Pancreas (tissue), 10 donors: ENCODE data around the gene DNAJC10. TPM values are rescaled to one million over a fixed set of nuclear protein-coding genes. Genes with fewer than 3 reads are reported as not detected.

ENCODE experiments used
- ATAC-seq, 4 donors: fragments of 200-7000 bp; cut with Tn5 transposase; one replicate each; pipeline versions ENCODE4 v1.8.0 to v1.9.1; 2020; ENCODE audit warnings: mild to moderate bottlenecking in 4 of 4, moderate library complexity in 4 of 4
- DNase-seq, 6 donors: peaks; one replicate each; pipeline ENCODE4 v3.0.0-alpha.2; 2020
- FAIRE-seq: peaks from 2 replicates; lab custom pipeline; 2012; peaks lifted over from hg19 to GRCh38; lab: Jason Lieb, UNC
- H3K27ac ChIP-seq, 4 donors: fragments of 200-600 bp; sonication (generic); 1 replicate in 3 of 4; 2 replicates in 1 of 4; pipeline versions ENCODE4 v1.5.0 to v1.8.0; 2020
- H3K27me3 ChIP-seq, 4 donors: fragments of 200-600 bp; one replicate each; pipeline ENCODE4 v1.8.0; 2021
- H3K36me3 ChIP-seq, 3 donors: fragments of 200-600 bp; sonication (generic) in 1 of 3; one replicate each; pipeline versions ENCODE4 v1.5.0 to v1.8.0; 2020 to 2021
- H3K4me1 ChIP-seq, 3 donors: fragments of 200-600 bp; one replicate each; pipeline ENCODE4 v1.8.0; 2021
- H3K4me3 ChIP-seq, 4 donors: fragments of 200-600 bp; sonication (generic) in 2 of 4; one replicate each; pipeline versions ENCODE4 v1.5.0 to v1.8.0; 2020 to 2021
- H3K9me3 ChIP-seq, 4 donors: fragments of 200-600 bp; one replicate each; pipeline ENCODE4 v1.8.0; 2021
- WGBS, 2 donors: extraction: QIAGEN DNeasy Blood & Tissue Kit; methylation state at CpG; one replicate each; pipeline ENCODE4 v1.1.7; 2013; 5-methylcytosine and 5-hydroxymethylcytosine counted together
- intact Hi-C, 3 donors: fragments of 100-400 bp; cut with DNase I; formaldehyde crosslinking; loops; one replicate each; pipeline versions ENCODE4 v1.11.1 to v1.14.2; 2022
- polyA plus RNA-seq, 2 donors: library from polyadenylated mRNA; stranded (reverse); fragments of 200-250 nt; gene quantifications; one replicate each; pipeline ENCODE4 v1.2.3, GENCODE V29; 2013
- total RNA-seq, 6 donors: library from RNA; stranded (reverse); fragmentation: NEBNext Ultra II Directional in 4 of 6; extraction: Animal tissue kit (Norgen Biotek cat#: 25700) in 4 of 6; gene quantifications; one replicate each; pipeline versions ENCODE4 v1.2.1 to v1.2.4, GENCODE V29; 2021 to 2023
- TF ChIP-seq, protein P1 (sequence below), 4 donors: fragments of 200-600 bp; sonication (generic) in 3 of 4; IDR thresholded peaks; one replicate each; pipeline versions ENCODE4 v1.5.0 to v1.8.0; 2021; ENCODE audit warnings: antibody characterized with exemption in 4 of 4
- donor health status: healthy with polysubstance abuse.
- donor health status: DM: no; HTN: no; CAD: no; lungs with moderate emphysema.
- donor health status: DM: no; HTN: no; CAD: no.
- donor health status: control.
- donor health status: control.
- donor health status: Bipolar disorder and iron deficiency.
- donor health status: DM: yes; HTN: yes; CAD: no.
- donor health status: DM: no; HTN: no; CAD: no.
- donor health status: DM: no; HTN: no; CAD: no.
- donor health status: DM: yes; HTN: yes; CAD: no.

The DNAJC10 gene
- total and polyA plus RNA-seq, 8 donors: 19.9 to 87.8 (median 63.6) TPM

DNA sequence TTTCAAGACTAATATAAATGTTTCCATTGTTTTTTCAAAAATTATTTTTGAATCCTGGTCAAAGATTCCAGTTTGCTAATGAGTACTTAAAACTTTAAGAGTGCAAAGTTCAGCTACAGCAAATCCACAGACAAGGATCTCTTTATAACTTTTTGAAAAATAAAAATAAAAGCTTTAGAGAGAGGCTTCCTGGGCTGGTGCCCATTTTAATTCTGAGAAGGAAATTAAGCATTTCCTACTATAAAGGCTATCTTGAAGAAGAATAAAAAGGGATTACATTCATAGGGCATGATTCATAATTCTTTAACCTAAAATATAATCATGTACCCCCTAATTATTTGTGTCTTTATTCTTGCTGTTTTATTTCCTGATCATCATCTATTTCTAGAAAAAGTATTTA, 38.2 kb downstream of the DNAJC10 start:
- no peaks in the 10 kb centered on the region for H3K9me3 ChIP-seq
- intact Hi-C loops: no loop called here
- no peak overlapping the region for H3K27ac ChIP-seq
- no peaks in the 10 kb centered on the region for H3K4me1 ChIP-seq
- no peak for DNase-seq
- no peak for FAIRE-seq
- ATAC-seq: no peak
- H3K4me3 ChIP-seq: no peak overlapping the region
- peaks cover 0 to 26% (median 9%) of the 10 kb centered on the region in 3 donors for H3K36me3 ChIP-seq
- TF ChIP-seq, protein P1, sequence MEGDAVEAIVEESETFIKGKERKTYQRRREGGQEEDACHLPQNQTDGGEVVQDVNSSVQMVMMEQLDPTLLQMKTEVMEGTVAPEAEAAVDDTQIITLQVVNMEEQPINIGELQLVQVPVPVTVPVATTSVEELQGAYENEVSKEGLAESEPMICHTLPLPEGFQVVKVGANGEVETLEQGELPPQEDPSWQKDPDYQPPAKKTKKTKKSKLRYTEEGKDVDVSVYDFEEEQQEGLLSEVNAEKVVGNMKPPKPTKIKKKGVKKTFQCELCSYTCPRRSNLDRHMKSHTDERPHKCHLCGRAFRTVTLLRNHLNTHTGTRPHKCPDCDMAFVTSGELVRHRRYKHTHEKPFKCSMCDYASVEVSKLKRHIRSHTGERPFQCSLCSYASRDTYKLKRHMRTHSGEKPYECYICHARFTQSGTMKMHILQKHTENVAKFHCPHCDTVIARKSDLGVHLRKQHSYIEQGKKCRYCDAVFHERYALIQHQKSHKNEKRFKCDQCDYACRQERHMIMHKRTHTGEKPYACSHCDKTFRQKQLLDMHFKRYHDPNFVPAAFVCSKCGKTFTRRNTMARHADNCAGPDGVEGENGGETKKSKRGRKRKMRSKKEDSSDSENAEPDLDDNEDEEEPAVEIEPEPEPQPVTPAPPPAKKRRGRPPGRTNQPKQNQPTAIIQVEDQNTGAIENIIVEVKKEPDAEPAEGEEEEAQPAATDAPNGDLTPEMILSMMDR (IDR thresholded peaks at IDR 0.05): no peak
- H3K27me3 ChIP-seq: no peaks in the 10 kb centered on the region

DNA sequence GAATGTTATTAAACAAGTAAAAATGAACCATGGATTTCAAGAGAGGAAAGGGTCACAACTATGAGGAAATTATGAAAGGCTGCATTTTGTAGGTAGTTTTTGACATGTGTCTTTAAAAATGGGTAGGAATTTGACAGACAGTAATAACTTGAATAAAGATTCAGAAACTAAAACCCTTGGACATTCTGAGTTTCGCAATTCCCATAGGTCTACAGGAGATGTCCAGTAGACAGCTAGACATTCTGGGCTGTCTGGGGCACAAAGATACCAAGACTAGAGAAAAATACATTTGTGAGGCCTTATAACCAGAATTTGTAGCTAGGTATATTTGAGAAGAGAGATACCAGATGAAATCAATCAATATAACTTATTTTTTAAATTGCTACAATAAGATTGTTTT, 42.3 kb downstream of the DNAJC10 start:
- no peak for FAIRE-seq
- H3K4me1 ChIP-seq: no peaks in the 10 kb centered on the region
- no peak for DNase-seq
- H3K36me3 ChIP-seq: peaks cover 0 to 34% (median 3%) of the 10 kb centered on the region in 3 donors
- H3K27me3 ChIP-seq: no peaks in the 10 kb centered on the region
- H3K27ac ChIP-seq: no peak overlapping the region
- TF ChIP-seq, protein P1 (IDR thresholded peaks at IDR 0.05): no peak
- intact Hi-C loops: no loop called here
- H3K4me3 ChIP-seq: no peak overlapping the region
- no peak for ATAC-seq
- 97 to 98% methylated on average over 1 of the region's 1 CpG for WGBS, 2 donors
- no peaks in the 10 kb centered on the region for H3K9me3 ChIP-seq

DNA sequence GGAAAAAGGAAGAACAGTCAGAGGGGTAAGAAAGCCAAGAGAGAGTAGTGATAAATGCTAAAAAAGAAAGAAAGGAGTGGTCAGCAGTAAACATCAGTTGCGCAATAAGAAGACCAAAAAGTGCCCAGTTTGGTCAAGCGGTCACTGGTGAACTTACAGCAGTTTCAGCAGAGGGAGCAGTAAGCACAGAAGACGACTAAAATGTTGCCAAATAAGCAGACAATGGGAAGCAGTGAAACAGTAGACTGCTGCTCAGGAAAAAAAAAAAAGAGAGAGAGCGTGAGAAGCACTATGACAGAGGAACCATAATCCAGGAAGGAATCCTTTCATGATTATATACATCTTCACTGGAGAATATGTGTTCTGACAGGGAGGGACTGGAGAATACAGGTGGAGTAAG, 45.8 kb downstream of the DNAJC10 start:
- H3K9me3 ChIP-seq: no peaks in the 10 kb centered on the region
- H3K27ac ChIP-seq: no peak overlapping the region
- peaks cover 3 to 23% (median 3%) of the 10 kb centered on the region in 3 donors for H3K36me3 ChIP-seq
- intact Hi-C loops: loop anchor here in 1 of 3 donors (10.0 kb wide), 1 partner anchor 213 kb away; no protein-coding TSS in a partner anchor
- no peaks in the 10 kb centered on the region for H3K4me1 ChIP-seq
- 83 to 89% methylated on average over 4 of the region's 4 CpGs for WGBS, 2 donors
- ATAC-seq (peak in 2 of 4 donors; percentile 20 to 44), DNase-seq (no peak), FAIRE-seq (no peak)
- H3K27me3 ChIP-seq: no peaks in the 10 kb centered on the region
- no peak overlapping the region for H3K4me3 ChIP-seq
- TF ChIP-seq, protein P1 (IDR thresholded peaks at IDR 0.05): no peak

DNA sequence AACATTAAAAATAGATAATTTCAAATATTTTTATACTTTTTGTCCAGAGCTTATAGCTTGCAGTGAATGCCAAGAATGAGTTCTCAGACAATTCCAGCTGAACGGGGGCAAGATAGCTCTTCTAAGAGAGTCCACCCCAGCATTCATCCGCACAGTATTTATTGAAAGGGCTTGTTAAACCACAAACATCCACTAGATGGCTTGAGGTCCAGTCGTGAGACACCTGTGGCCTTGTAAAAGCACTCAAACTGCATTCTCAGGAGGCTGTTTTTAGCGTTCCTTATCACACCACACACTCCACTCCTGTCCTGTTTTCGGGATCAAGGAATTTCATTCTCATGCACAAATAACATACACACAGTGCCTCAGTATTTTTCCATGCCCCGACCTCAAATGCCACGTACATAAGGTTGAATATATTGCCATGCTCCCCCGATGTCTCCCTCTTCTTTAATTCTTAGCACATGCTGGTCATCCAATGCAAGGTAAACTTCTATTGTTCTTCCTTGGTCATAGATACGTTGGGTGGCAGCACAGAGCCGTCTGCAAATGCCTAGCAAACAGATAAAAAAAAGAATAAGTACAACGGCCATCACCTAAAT, 47.4 kb downstream of the DNAJC10 start:
- DNase-seq: peak in 1 of 6 donors; percentile 26
- peak; percentile 35 to 78 (median 78) for ATAC-seq
- Histone ChIP-seq H3K27ac (no peak overlapping the region), H3K27me3 (no peaks in the 10 kb centered on the region), H3K36me3 (peaks cover 3 to 16% (median 3%) of the 10 kb centered on the region in 3 donors), H3K9me3 (no peaks in the 10 kb centered on the region), H3K4me3 (no peak overlapping the region), H3K4me1 (no peaks in the 10 kb centered on the region)
- no peak for FAIRE-seq
- intact Hi-C loops: loop anchor here in 1 of 3 donors (10.0 kb wide), 1 partner anchor 211 kb away; no protein-coding TSS in a partner anchor
- TF ChIP-seq, protein P1 (IDR thresholded peaks at IDR 0.05): peak; percentile 6 to 49 (median 37)
- 37 to 42% methylated on average over 11 of the region's 11 CpGs for WGBS, 2 donors

DNA sequence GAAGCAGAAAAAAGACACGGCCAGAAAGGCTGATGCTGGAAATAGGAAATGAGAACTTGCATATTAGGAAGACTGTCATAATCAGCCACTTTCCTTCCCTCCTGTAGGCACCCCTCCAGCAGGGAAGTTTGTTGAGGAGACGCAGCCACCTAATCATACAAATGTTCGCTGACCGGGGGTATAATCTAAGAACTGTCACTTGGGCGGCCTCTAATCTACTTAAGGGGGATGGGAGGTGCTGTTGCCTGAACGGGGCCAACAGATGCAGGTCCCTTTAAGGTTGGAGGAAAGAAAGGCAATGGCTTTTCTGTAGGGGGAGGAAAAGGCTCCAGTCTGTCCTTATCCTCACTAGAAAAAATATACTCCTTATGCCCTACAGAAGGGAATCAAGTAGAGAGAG, 50.6 kb downstream of the DNAJC10 start:
- TF ChIP-seq, protein P1 (IDR thresholded peaks at IDR 0.05): no peak
- FAIRE-seq: no peak

More for the DNA sequence above, 50.6 kb downstream of the DNAJC10 start:
- Histone ChIP-seq H3K4me3 (no peak overlapping the region), H3K27ac (no peak overlapping the region), H3K36me3 (peaks cover 0 to 3% (median under 1%) of the 10 kb centered on the region in 3 donors), H3K4me1 (no peaks in the 10 kb centered on the region), H3K9me3 (no peaks in the 10 kb centered on the region), H3K27me3 (no peaks in the 10 kb centered on the region)
- DNase-seq (no peak), ATAC-seq (peak in 1 of 4 donors; percentile 19)
- intact Hi-C loops: loop anchor here in 1 of 3 donors (10.0 kb wide), 1 partner anchor 208 kb away; no protein-coding TSS in a partner anchor
- 32 to 33% methylated on average over 6 of the region's 6 CpGs for WGBS, 2 donors
